Neural cell (in vitro differentiated cells): ENCODE data around the gene SIGLEC6. TPM values are rescaled to one million over a fixed set of nuclear protein-coding genes. Genes with fewer than 3 reads are reported as not detected.

ENCODE experiments used
- H2AFZ ChIP-seq: fragments of 200-600, 300-800 bp; sonication (generic), shearing (Covaris generic); 2 replicates; pipeline ENCODE4 v1.6.0; 2014; ENCODE audit warnings: low read depth, mild to moderate bottlenecking, antibody characterized with exemption, low read length, moderate library complexity
- H3F3A ChIP-seq: fragments of 200-600 bp; shearing (Covaris generic); 2 replicates; pipeline ENCODE4 v1.6.1; 2016; ENCODE audit warnings: mild to moderate bottlenecking, moderate library complexity, mixed read lengths, antibody characterized with exemption, low read length; ENCODE audit not compliant: insufficient read depth, poor library complexity, severe bottlenecking
- H3K27ac ChIP-seq: fragments of 200-600, 300-800 bp; sonication (generic), shearing (Covaris generic); 2 replicates; pipeline ENCODE4 v1.5.1; 2014; ENCODE audit warnings: mild to moderate bottlenecking, low read length, moderate library complexity
- H3K27me3 ChIP-seq: fragments of 300-800, 200-600 bp; sonication (generic), shearing (Covaris generic); 2 replicates; pipeline ENCODE4 v1.6.0; 2014; ENCODE audit warnings: mild to moderate bottlenecking, low read depth, low read length, moderate library complexity; ENCODE audit not compliant: insufficient read depth
- H3K36me3 ChIP-seq: fragments of 300-800, 200-600 bp; sonication (generic), shearing (Covaris generic); 2 replicates; pipeline ENCODE4 v1.5.1; 2014; ENCODE audit warnings: mild to moderate bottlenecking, antibody characterized with exemption, low read length, moderate library complexity; ENCODE audit not compliant: insufficient read depth
- H3K4me2 ChIP-seq: fragments of 300-800, 200-600 bp; sonication (generic), shearing (Covaris generic); 2 replicates; pipeline ENCODE4 v1.6.0; 2014; ENCODE audit warnings: mild to moderate bottlenecking, low read length
- H3K4me3 ChIP-seq: fragments of 300-800, 200-600 bp; sonication (generic), shearing (Covaris generic); 2 replicates; pipeline ENCODE4 v1.5.1; 2014; ENCODE audit warnings: mild to moderate bottlenecking, low read length, moderate library complexity
- H3K79me2 ChIP-seq: fragments of 200-600 bp; shearing (Covaris generic); replicated peaks from 2 replicates; pipeline ENCODE4 v1.6.0; 2014; ENCODE audit warnings: mild to moderate bottlenecking, low read length, moderate library complexity; ENCODE audit not compliant: insufficient read depth
- H3K9ac ChIP-seq: fragments of 300-800, 200-600 bp; sonication (generic), shearing (Covaris generic); 2 replicates; pipeline ENCODE4 v1.6.1; 2016; ENCODE audit warnings: mild to moderate bottlenecking, low read length, mixed read lengths
- H3K9me2 ChIP-seq: fragments of 200-600 bp; shearing (Covaris generic); 2 replicates; pipeline ENCODE4 v1.6.1; 2016; ENCODE audit warnings: mild to moderate bottlenecking, low read length, mixed read lengths; ENCODE audit not compliant: insufficient read depth
- H3K9me3 ChIP-seq: fragments of 200-600, 300-800 bp; sonication (generic), shearing (Covaris generic); 2 replicates; pipeline ENCODE4 v1.6.1; 2016; ENCODE audit warnings: mild to moderate bottlenecking, mixed run types, low read length, moderate library complexity, mixed read lengths
- H4K20me1 ChIP-seq: fragments of 200-600 bp; shearing (Covaris generic); 2 replicates; pipeline ENCODE4 v1.6.1; 2016; ENCODE audit warnings: mild to moderate bottlenecking, mixed run types; ENCODE audit not compliant: insufficient read depth
- EP300 ChIP-seq: fragments of 450-650 bp; conservative IDR thresholded peaks from 2 replicates; pipeline ENCODE4 v1.6.1; 2014; ENCODE audit warnings: antibody characterized with exemption, mild to moderate bottlenecking, moderate library complexity; ENCODE audit not compliant: poor library complexity, severe bottlenecking
- EZH2 ChIP-seq: fragments of 200-600, 300-800 bp; shearing (Covaris generic), sonication (generic); IDR thresholded peaks from 2 replicates; pipeline ENCODE4 v1.6.1; 2014; ENCODE audit warnings: antibody characterized with exemption, low read length, borderline replicate concordance, mild to moderate bottlenecking; ENCODE audit not compliant: insufficient read depth, poor library complexity, severe bottlenecking
- POLR2AphosphoS5 ChIP-seq: IDR thresholded peaks from 2 replicates; pipeline ENCODE4 v1.6.1; 2012
- SMC3 ChIP-seq: fragments of 450-650 bp; conservative IDR thresholded peaks from 2 replicates; pipeline ENCODE4 v1.6.1; 2014; ENCODE audit warnings: antibody characterized with exemption, mild to moderate bottlenecking, moderate library complexity; ENCODE audit not compliant: poor library complexity
- polyA plus RNA-seq: library from polyadenylated mRNA; depleted of rRNA; stranded (reverse); fragments of >200 nt; gene quantifications from 2 replicates; pipeline ENCODE4 v1.2.3, GENCODE V29; 2014
- TF ChIP-seq, protein P1 (sequence below): fragments of 450-650 bp; IDR thresholded peaks from 2 replicates; pipeline ENCODE4 v1.5.1; 2014; ENCODE audit warnings: antibody characterized with exemption, mild to moderate bottlenecking, moderate library complexity; ENCODE audit not compliant: poor library complexity, severe bottlenecking
- TF ChIP-seq, protein P2 (sequence below): IDR thresholded peaks from 2 replicates; pipeline ENCODE4 v1.6.1; 2012; ENCODE audit warnings: borderline replicate concordance

Gene SIGLEC6
- polyA plus RNA-seq, 1 donor from 2014 or later, result not detected

DNA sequence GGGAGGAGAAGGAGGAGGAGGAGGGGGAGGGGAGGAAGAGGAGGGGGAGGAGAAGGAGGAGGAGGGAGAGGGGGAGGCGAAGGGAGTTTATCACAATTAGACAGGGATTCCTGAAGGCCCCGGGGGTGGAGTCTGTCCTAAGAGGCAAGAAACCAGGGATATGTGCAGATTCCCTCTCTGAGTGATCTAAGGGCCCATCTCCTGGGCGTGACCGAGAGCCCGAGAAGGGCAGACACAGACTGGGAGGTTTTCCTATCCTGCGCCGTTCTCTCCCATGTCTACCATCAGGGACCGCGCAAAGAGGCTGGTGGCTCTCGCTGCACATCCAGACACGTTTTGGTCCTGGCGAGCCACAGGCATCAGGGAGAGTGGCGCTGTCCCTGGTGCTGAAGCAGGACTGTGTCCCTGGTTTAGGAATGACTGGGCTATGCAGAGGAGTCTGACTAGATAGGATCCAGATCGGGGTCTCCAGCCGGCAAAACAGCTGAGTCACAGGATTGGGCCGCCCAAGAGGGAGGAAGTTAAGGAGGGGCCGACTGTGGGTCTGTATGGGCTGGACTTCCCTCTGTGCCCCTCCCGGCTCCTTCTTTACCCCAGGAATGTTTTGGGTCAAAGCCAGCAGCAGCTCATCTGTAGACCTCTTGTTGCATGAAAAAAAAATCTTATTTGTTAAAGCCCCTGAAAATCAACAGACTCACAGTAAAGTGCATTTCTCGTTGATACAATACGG is 21.7 kb upstream of the SIGLEC6 start:
- Histone ChIP-seq H3K4me2 (no peak overlapping the region), H3K27ac (no peak overlapping the region), H4K20me1 (no peaks in the 10 kb centered on the region), H2AFZ (no peak overlapping the region), H3K79me2 (no peaks in the 10 kb centered on the region), H3K9ac (no peak overlapping the region), H3K9me2 (no peaks in the 10 kb centered on the region), H3K4me3 (peak overlapping the region; percentile 28), H3K9me3 (no peaks in the 10 kb centered on the region), H3K36me3 (no peaks in the 10 kb centered on the region), H3F3A (no peaks in the 10 kb centered on the region), H3K27me3 (peaks cover 4% of the 10 kb centered on the region)
- TF ChIP-seq, protein P1, sequence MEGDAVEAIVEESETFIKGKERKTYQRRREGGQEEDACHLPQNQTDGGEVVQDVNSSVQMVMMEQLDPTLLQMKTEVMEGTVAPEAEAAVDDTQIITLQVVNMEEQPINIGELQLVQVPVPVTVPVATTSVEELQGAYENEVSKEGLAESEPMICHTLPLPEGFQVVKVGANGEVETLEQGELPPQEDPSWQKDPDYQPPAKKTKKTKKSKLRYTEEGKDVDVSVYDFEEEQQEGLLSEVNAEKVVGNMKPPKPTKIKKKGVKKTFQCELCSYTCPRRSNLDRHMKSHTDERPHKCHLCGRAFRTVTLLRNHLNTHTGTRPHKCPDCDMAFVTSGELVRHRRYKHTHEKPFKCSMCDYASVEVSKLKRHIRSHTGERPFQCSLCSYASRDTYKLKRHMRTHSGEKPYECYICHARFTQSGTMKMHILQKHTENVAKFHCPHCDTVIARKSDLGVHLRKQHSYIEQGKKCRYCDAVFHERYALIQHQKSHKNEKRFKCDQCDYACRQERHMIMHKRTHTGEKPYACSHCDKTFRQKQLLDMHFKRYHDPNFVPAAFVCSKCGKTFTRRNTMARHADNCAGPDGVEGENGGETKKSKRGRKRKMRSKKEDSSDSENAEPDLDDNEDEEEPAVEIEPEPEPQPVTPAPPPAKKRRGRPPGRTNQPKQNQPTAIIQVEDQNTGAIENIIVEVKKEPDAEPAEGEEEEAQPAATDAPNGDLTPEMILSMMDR, result no peak
- TF ChIP-seq, protein P2, sequence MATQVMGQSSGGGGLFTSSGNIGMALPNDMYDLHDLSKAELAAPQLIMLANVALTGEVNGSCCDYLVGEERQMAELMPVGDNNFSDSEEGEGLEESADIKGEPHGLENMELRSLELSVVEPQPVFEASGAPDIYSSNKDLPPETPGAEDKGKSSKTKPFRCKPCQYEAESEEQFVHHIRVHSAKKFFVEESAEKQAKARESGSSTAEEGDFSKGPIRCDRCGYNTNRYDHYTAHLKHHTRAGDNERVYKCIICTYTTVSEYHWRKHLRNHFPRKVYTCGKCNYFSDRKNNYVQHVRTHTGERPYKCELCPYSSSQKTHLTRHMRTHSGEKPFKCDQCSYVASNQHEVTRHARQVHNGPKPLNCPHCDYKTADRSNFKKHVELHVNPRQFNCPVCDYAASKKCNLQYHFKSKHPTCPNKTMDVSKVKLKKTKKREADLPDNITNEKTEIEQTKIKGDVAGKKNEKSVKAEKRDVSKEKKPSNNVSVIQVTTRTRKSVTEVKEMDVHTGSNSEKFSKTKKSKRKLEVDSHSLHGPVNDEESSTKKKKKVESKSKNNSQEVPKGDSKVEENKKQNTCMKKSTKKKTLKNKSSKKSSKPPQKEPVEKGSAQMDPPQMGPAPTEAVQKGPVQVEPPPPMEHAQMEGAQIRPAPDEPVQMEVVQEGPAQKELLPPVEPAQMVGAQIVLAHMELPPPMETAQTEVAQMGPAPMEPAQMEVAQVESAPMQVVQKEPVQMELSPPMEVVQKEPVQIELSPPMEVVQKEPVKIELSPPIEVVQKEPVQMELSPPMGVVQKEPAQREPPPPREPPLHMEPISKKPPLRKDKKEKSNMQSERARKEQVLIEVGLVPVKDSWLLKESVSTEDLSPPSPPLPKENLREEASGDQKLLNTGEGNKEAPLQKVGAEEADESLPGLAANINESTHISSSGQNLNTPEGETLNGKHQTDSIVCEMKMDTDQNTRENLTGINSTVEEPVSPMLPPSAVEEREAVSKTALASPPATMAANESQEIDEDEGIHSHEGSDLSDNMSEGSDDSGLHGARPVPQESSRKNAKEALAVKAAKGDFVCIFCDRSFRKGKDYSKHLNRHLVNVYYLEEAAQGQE, result peak; percentile 83

DNA sequence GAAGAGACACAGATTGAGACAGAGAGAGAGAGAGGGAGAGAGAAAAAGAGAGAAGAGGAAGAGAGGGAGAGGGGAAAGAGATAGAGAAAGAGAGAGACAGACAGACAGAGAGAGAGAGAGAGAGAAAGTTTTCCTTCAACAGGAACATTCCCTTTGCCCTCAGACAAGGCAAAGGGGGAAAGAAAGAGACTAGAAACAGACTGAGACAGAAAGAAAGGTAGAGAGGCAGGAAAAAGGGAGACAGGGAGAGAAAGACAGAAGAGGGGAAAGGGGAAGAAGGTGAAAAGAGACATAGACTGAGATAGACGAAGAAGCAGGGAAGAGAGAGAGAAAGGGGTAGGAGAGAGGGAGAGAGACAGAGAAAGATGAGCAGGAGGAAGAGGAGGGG is 21.1 kb upstream of the SIGLEC6 start:
- no peak overlapping the region for H3K27ac ChIP-seq
- no peaks in the 10 kb centered on the region for H3F3A ChIP-seq
- no peak for TF ChIP-seq EZH2
- no peak for TF ChIP-seq SMC3
- no peak for TF ChIP-seq POLR2AphosphoS5
- TF ChIP-seq, protein P2, result no peak
- TF ChIP-seq EP300, result no peak
- no peak overlapping the region for H3K9ac ChIP-seq
- H3K36me3 ChIP-seq, result no peaks in the 10 kb centered on the region
- H3K9me3 ChIP-seq, result no peaks in the 10 kb centered on the region
- no peaks in the 10 kb centered on the region for H4K20me1 ChIP-seq
- H3K4me2 ChIP-seq, result no peak overlapping the region
- no peaks in the 10 kb centered on the region for H3K79me2 ChIP-seq
- H2AFZ ChIP-seq, result no peak overlapping the region
- no peaks in the 10 kb centered on the region for H3K9me2 ChIP-seq
- no peak overlapping the region for H3K4me3 ChIP-seq
- peaks cover 4% of the 10 kb centered on the region for H3K27me3 ChIP-seq
